GM18868 (cell line): ENCODE results near the gene RNF112.

Experiments
- ATAC-seq: cut with Tn5 transposase; IDR thresholded peaks from one replicate; pipeline ENCODE4 v1.9.1; 2021; ENCODE audit warnings: mild to moderate bottlenecking, moderate library complexity; ENCODE audit not compliant: unreplicated experiment

The RNF112 gene

GRCh38 chr17:19372866-19373504 lies 38.0 kb upstream of the RNF112 start:
- ATAC-seq = no peak

- no peak for ATAC-seq
Measured at GRCh38 chr17:19374136-19374535, 36.9 kb upstream of the RNF112 start.

GRCh38 chr17:19375732-19376131 lies 35.3 kb upstream of the RNF112 start:
- no peak for ATAC-seq

GRCh38 chr17:19376811-19377210 lies 34.2 kb upstream of the RNF112 start:
- ATAC-seq = no peak

GRCh38 chr17:19377602-19378415 lies 33.2 kb upstream of the RNF112 start:
- peak; percentile 93 for ATAC-seq

- peak; percentile 11 for ATAC-seq
Measured at GRCh38 chr17:19378416-19379360, 32.3 kb upstream of the RNF112 start, which contains the start of gene MAPK7. Gene MAPK7, plus strand, starts transcription at chr17:19378498. Its CDS starts 403 bp downstream, at chr17:19378901.

- no peak for ATAC-seq
Measured at GRCh38 chr17:19379361-19380065, 31.5 kb upstream of the RNF112 start.

GRCh38 chr17:19380481-19381301 lies 30.3 kb upstream of the RNF112 start:
- no peak for ATAC-seq

GRCh38 chr17:19381361-19381740 lies 29.7 kb upstream of the RNF112 start:
- ATAC-seq = no peak

- ATAC-seq = no peak
Measured at GRCh38 chr17:19381741-19382444, 29.1 kb upstream of the RNF112 start.

- ATAC-seq = no peak
Measured at GRCh38 chr17:19382531-19383444, 28.2 kb upstream of the RNF112 start.

- ATAC-seq = no peak
Measured at GRCh38 chr17:19383681-19384470, 27.2 kb upstream of the RNF112 start.

- ATAC-seq = no peak
Measured at GRCh38 chr17:19384723-19385391, 26.2 kb upstream of the RNF112 start.

GRCh38 chr17:19385521-19385983 lies 25.5 kb upstream of the RNF112 start:
- no peak for ATAC-seq

- ATAC-seq = no peak
Measured at GRCh38 chr17:19386051-19386929, 24.7 kb upstream of the RNF112 start.
